Stomach (tissue), 9 donors: ENCODE measurements around the gene PCSK9. TPM values are rescaled to one million over a fixed set of nuclear protein-coding genes. Genes with fewer than 3 reads are reported as not detected.

Experiments used
- DNase-seq, 2 donors: peaks; one replicate each; pipeline versions ENCODE4 v3.0.0 to v3.0.0-alpha.2; 2013 to 2019
- H3K27ac ChIP-seq, 5 donors: fragments of 200-600 bp in 4 of 5; sonication (generic) in 4 of 5; one replicate each; pipeline ENCODE4 v1.5.1; 2013 to 2019; ENCODE audit warnings: mild to moderate bottlenecking in 1 of 5, moderate library complexity in 1 of 5
- H3K27me3 ChIP-seq, 3 donors: fragments of 200-600 bp; sonication (generic); one replicate each; pipeline ENCODE4 v1.5.1; 2017 to 2019; ENCODE audit warnings: mixed run types in 1 of 3
- H3K36me3 ChIP-seq, 4 donors: fragments of 200-600 bp; sonication (generic); 1 replicate in 3 of 4; 2 replicates in 1 of 4; pipeline ENCODE4 v1.5.1; 2016 to 2019
- H3K4me1 ChIP-seq, 4 donors: fragments of 200-600 bp; sonication (generic); one replicate each; pipeline ENCODE4 v1.5.1; 2016 to 2019
- H3K4me3 ChIP-seq, 4 donors: fragments of 200-600 bp; sonication (generic) in 3 of 4; one replicate each; pipeline ENCODE4 v1.5.1; 2016 to 2019; ENCODE audit warnings: mild to moderate bottlenecking in 1 of 4
- H3K9me3 ChIP-seq, 4 donors: fragments of 200-600 bp; sonication (generic); one replicate each; pipeline ENCODE4 v1.5.1; 2016 to 2019
- EP300 ChIP-seq: sonication (generic); formaldehyde crosslinking; IDR thresholded peaks from one replicate; pipeline ENCODE4 v1.6.1; 2017; ENCODE audit warnings: antibody characterized with exemption
- POLR2A ChIP-seq, 4 donors: fragments of 450-650 bp; IDR thresholded peaks; one replicate each; pipeline ENCODE4 v1.6.1; 2016; ENCODE audit warnings: antibody characterized with exemption in 4 of 4, control low read depth in 2 of 4, mild to moderate bottlenecking in 1 of 4, moderate library complexity in 1 of 4
- POLR2AphosphoS5 ChIP-seq, 3 donors: sonication (generic); formaldehyde crosslinking; IDR thresholded peaks; one replicate each; pipeline ENCODE4 v1.6.1; 2016; ENCODE audit warnings: antibody characterized with exemption in 3 of 3
- WGBS, 5 donors: extraction: QIAGEN DNeasy Blood & Tissue Kit in 3 of 5; methylation state at CpG; one replicate each; pipeline versions ENCODE4 v1.1.5 to v1.1.7; 2013 to 2018; 5-methylcytosine and 5-hydroxymethylcytosine counted together
- intact Hi-C: fragments of 100-400 bp; cut with DNase I; formaldehyde crosslinking; loops from one replicate; pipeline ENCODE4 v1.15.1; 2023; ENCODE audit warnings: low total_unique reads
- polyA plus RNA-seq, 3 donors: library from polyadenylated mRNA; stranded (reverse); fragments of 200-250 nt; gene quantifications; one replicate each; pipeline ENCODE4 v1.2.3, GENCODE V29; 2013
- total RNA-seq, 5 donors: library from RNA; depleted of rRNA; stranded (reverse); fragments of >200 nt; gene quantifications; one replicate each; pipeline versions ENCODE4 v1.1.0 to v1.2.3, GENCODE V29; 2014 to 2016
- TF ChIP-seq, protein P1 (sequence below), 7 experiments: fragments of 450-650 bp in 4 of 7; fragments of 200-600 bp in 3 of 7; sonication (generic) in 3 of 7; IDR thresholded peaks; one replicate each; pipeline ENCODE4 v1.5.1; 2016 to 2019; ENCODE audit warnings: antibody characterized with exemption in 7 of 7, control low read depth in 2 of 7, mild to moderate bottlenecking in 1 of 7
- donor health status: healthy with polysubstance abuse.
- donor health status: Bipolar disorder and iron deficiency.
- donor health status: healthy.

The PCSK9 gene
- total and polyA plus RNA-seq, 8 donors: 1.1 to 26.1 (median 2.6) TPM; not detected in 2

DNA sequence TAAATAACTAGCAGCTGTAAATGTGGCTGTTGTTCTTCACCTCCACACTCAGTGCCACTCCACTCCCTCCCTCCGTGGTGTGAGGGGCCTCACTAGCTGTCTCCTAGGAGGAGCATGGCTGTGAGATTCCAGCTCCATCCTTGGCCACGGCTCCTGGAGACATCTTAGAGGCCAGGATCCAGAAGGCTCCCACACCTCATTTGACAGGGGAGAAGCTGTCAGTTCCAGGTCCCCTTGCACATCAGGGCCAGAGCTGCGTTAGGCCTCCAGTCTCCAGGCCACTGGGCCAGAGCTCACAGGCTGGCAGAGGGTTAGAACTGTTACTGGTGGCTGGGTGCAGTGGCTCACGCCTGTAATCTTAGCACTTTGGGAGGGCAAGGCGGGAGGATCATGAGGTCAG lies 15.0 kb downstream of the PCSK9 start:
- H3K9me3 ChIP-seq: no peaks in the 10 kb centered on the region
- no peak for DNase-seq
- TF ChIP-seq POLR2A (IDR thresholded peaks at IDR 0.05) (no peak), EP300 (no peak), POLR2AphosphoS5 (IDR thresholded peaks at IDR 0.05) (no peak)
- TF ChIP-seq, protein P1, sequence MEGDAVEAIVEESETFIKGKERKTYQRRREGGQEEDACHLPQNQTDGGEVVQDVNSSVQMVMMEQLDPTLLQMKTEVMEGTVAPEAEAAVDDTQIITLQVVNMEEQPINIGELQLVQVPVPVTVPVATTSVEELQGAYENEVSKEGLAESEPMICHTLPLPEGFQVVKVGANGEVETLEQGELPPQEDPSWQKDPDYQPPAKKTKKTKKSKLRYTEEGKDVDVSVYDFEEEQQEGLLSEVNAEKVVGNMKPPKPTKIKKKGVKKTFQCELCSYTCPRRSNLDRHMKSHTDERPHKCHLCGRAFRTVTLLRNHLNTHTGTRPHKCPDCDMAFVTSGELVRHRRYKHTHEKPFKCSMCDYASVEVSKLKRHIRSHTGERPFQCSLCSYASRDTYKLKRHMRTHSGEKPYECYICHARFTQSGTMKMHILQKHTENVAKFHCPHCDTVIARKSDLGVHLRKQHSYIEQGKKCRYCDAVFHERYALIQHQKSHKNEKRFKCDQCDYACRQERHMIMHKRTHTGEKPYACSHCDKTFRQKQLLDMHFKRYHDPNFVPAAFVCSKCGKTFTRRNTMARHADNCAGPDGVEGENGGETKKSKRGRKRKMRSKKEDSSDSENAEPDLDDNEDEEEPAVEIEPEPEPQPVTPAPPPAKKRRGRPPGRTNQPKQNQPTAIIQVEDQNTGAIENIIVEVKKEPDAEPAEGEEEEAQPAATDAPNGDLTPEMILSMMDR (IDR thresholded peaks at IDR 0.05): no peak

DNA sequence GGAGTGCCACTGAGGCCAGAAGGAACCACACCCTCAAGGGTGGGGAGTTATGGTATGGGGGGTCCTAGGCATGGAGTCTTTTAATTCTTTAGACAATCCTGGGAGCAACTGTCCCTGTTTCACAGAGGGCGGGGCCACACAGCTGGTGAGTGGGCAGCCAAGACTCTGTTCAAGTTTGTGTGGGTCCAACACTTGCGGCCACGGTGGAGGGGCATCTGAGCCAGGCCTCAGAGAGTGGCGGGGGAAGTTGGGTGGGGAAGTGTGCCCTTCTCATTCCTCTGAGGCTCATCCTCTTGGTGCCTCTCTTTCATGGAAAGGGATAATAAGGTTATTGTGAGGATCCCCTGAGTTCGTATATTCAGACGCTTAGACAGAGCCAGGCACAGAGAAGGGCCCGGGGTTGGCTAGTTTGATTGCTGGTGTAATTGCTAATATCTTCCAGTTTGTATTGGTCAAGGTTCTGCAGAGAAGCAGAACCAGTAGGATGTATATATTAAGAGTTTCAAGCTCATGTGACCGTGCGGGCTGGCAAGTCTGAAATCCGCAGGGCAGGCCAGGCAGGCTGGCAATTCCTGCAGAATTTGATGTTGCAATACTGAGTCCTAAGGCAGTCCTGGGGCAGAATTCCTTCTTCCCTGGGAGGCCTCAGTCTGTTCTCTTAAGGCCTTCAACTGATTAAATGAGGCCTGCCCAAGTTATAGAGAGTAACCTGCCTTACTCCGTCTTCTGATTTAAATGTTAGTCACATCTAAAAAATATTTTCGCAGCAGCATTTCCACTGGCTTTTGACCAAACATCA lies 15.9 kb downstream of the PCSK9 start:
- Histone ChIP-seq H3K9me3 (no peaks in the 10 kb centered on the region), H3K36me3 (no peaks in the 10 kb centered on the region), H3K27ac (no peak overlapping the region), H3K27me3 (no peaks in the 10 kb centered on the region), H3K4me1 (peaks cover 0 to 6% (median 0%) of the 10 kb centered on the region in 4 donors), H3K4me3 (no peak overlapping the region)
- WGBS, 5 donors: 81 to 90% (median 85%) methylated on average over 11 to 12 of the region's 12 CpGs
- no peak for TF ChIP-seq EP300
- TF ChIP-seq, protein P1 (IDR thresholded peaks at IDR 0.05): no peak
- TF ChIP-seq POLR2A (IDR thresholded peaks at IDR 0.05): no peak
- TF ChIP-seq POLR2AphosphoS5 (IDR thresholded peaks at IDR 0.05): no peak
- DNase-seq: peak in 1 of 2 donors; percentile 23
- intact Hi-C loops: no loop called here

More for the DNA sequence above, 15.0 kb downstream of the PCSK9 start:
- no peaks in the 10 kb centered on the region for H3K27me3 ChIP-seq
- H3K36me3 ChIP-seq: no peaks in the 10 kb centered on the region
- no peak overlapping the region for H3K27ac ChIP-seq
- WGBS, 5 donors: 86 to 96% (median 92%) methylated on average over 3 to 5 of the region's 5 CpGs
- no peak overlapping the region for H3K4me3 ChIP-seq
- peaks cover 0 to 6% (median 0%) of the 10 kb centered on the region in 4 donors for H3K4me1 ChIP-seq
- intact Hi-C loops: no loop called here

DNA sequence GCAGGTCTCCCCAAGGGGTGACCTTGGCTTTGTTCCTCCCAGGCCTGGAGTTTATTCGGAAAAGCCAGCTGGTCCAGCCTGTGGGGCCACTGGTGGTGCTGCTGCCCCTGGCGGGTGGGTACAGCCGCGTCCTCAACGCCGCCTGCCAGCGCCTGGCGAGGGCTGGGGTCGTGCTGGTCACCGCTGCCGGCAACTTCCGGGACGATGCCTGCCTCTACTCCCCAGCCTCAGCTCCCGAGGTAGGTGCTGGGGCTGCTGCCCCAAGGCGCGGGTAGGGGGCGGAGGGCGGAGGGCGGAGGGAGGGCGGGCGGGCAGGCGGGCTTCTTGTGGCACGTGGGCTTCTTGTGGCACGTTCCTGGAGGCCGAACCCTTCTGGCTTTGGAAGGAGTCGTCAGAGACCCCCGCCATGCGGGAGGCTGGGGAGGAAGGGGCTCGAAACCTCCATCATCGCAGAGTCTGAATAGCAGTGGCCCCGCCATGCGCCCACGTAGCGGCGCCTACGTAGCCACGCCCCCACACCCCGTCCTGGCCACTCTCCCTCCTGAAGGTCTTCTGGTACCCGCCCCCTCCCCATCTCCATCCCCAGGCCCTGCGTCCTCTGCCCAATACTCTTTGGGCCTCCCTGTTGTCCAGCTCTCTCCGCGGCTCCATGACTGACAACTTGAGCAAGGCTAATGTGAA lies 16.7 kb downstream of the PCSK9 start:
- no peak for TF ChIP-seq EP300
- no peak for TF ChIP-seq POLR2A (IDR thresholded peaks at IDR 0.05)
- no peak for TF ChIP-seq POLR2AphosphoS5 (IDR thresholded peaks at IDR 0.05)
- TF ChIP-seq, protein P1 (IDR thresholded peaks at IDR 0.05): no peak
- Histone ChIP-seq H3K4me3 (no peak overlapping the region), H3K36me3 (no peaks in the 10 kb centered on the region), H3K27me3 (no peaks in the 10 kb centered on the region), H3K4me1 (peaks cover 0 to 6% (median 0%) of the 10 kb centered on the region in 4 donors), H3K27ac (no peak overlapping the region), H3K9me3 (no peaks in the 10 kb centered on the region)
- DNase-seq: peak in 1 of 2 donors; percentile 10
- 91 to 96% (median 93%) methylated on average over 21 to 42 of the region's 42 CpGs for WGBS, 5 donors
- intact Hi-C loops: no loop called here

DNA sequence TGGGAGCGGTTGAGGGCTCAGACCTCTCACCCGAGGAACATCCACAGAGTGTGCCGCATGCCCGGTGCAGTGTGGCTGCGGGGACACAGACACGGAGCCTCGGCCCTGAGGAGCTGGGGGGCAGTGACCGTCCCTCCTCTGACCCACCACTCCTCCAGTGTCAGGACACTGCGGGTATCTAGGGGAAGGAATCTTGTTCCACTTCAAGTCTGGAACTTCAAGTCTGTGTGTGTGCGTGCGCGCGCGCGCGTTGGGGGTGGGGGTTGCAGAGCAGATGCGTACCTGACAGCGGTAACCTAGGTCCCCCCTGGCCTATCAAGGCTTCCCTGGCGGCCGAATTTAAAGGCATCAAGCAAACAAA lies 17.3 kb downstream of the PCSK9 start:
- no peak overlapping the region for H3K4me3 ChIP-seq
- DNase-seq: peak in 1 of 2 donors; percentile 13
- H3K27me3 ChIP-seq: no peaks in the 10 kb centered on the region
- intact Hi-C loops: no loop called here
- TF ChIP-seq, protein P1 (IDR thresholded peaks at IDR 0.05): no peak
- WGBS, 5 donors: 93 to 95% (median 94%) methylated on average over 19 to 20 of the region's 20 CpGs
- H3K4me1 ChIP-seq: peaks cover 0 to 6% (median 0%) of the 10 kb centered on the region in 4 donors
- no peaks in the 10 kb centered on the region for H3K9me3 ChIP-seq
- no peak overlapping the region for H3K27ac ChIP-seq
- H3K36me3 ChIP-seq: no peaks in the 10 kb centered on the region
